IPS-18c (cell line): ENCODE measurements around the gene ATAD2B.

Experiments used
- H3K4me3 ChIP-seq: 2 replicates; pipeline ENCODE4 v1.7.0; 2013; ENCODE audit warnings: low read depth, mild to moderate bottlenecking, low read length, moderate library complexity; ENCODE audit not compliant: insufficient read depth
- H3K9me3 ChIP-seq: one replicate; pipeline ENCODE4 v1.6.1; 2013; ENCODE audit warnings: mild to moderate bottlenecking, low read length, moderate library complexity; ENCODE audit not compliant: control insufficient read depth, insufficient read depth

Gene ATAD2B

DNA sequence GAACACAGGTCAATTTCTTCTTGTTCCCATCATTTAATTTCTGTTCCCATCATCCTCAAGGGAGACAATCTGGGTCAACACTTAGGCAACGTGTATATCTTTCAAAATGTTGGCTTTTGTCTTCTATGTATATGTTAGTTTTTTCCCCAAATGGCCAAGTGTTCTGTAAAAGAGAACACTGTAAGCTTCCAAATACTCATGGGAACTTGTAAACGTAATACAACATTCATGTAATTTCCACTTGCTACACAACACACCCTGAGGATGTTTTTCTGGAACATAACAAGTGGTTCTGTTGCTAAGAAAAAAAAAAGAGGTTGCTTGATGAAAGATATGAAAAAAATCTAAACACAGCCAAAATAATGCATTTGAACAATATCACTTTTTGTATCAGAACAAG is 149.1 kb downstream of the ATAD2B start:
- Histone ChIP-seq H3K4me3 (no peak overlapping the region), H3K9me3 (no peaks in the 10 kb centered on the region)

DNA sequence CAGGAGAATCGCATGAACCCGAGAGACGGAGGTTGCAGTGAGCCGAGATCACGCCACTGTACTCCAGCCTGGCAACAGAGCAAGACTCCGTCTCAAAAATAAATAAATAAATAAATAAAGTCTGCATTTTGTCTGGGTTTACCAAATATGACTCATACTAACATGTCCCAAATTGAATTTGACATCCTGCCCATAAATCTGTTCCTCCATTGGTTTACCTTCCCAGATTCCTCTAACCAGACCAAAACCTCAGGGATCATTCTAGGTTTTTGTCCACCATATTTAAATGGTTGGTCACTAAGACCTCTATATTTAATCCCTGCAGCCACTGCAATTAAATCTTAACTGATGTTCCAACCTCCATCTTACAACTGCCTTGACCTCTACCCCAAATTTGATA is 150.9 kb downstream of the ATAD2B start:
- H3K9me3 ChIP-seq, result no peaks in the 10 kb centered on the region

DNA sequence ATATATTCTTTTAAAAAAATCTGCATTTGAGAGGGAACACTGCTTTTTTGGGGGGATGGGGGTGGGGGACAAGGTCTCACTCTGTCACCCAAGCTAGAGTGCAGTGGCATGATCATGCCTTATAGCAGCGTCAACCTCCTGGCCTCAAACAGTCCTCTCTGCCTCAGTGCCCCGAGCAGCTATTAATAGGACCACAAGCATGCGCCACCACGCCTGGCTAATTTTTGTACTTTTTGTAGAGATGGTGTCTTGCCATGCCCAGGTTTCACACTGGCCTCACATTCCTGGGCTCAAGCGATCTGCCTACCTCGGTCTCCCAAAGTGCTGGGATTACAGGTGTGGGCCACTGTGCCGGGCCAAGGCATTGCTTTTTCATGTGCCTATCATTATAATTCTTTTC is 154.2 kb downstream of the ATAD2B start:
- no peak overlapping the region for H3K4me3 ChIP-seq

More for the DNA sequence above, 150.9 kb downstream of the ATAD2B start:
- H3K4me3 ChIP-seq, result no peak overlapping the region

DNA sequence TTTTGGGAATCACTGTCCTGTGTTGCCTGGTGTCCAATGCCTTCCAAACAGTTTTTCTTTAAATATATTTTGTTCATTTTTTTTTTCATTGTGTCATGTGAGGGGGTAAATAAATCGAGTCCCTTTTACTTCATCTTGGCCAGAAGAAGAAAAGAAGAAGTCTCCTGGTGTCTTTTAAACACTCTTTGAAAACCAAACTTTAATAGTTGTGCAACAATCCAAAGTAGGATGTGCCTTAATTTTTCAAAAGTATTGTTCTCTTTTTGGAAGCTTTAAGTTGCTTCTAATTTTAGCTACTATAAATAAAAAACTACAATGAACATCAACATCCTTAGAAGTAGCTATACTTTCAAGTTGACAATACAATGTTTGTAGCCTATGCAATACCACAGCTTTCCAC is 154.9 kb downstream of the ATAD2B start:
- H3K4me3 ChIP-seq, result no peak overlapping the region
- H3K9me3 ChIP-seq, result no peaks in the 10 kb centered on the region

More for the DNA sequence above, 154.2 kb downstream of the ATAD2B start:
- no peaks in the 10 kb centered on the region for H3K9me3 ChIP-seq

DNA sequence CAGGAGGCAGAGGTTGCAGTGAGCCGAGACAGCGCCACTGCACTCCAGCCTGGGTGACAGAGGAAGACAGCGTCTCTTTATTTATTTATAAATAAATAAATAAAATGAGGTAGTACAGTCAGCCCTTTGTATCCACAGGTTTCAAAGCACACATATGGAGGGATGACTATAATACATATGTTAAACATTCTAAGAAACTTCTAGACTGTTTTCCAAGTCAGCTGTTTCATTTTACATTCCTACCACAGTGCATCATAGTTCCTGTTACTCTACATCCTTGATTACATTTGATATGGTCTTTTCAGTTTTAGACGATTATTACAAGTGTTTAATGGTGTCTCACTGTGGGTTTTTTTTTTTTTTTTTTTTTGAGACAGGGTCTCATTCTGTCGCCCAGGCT is 157.6 kb downstream of the ATAD2B start:
- no peak overlapping the region for H3K4me3 ChIP-seq
- peaks cover 3% of the 10 kb centered on the region for H3K9me3 ChIP-seq

DNA sequence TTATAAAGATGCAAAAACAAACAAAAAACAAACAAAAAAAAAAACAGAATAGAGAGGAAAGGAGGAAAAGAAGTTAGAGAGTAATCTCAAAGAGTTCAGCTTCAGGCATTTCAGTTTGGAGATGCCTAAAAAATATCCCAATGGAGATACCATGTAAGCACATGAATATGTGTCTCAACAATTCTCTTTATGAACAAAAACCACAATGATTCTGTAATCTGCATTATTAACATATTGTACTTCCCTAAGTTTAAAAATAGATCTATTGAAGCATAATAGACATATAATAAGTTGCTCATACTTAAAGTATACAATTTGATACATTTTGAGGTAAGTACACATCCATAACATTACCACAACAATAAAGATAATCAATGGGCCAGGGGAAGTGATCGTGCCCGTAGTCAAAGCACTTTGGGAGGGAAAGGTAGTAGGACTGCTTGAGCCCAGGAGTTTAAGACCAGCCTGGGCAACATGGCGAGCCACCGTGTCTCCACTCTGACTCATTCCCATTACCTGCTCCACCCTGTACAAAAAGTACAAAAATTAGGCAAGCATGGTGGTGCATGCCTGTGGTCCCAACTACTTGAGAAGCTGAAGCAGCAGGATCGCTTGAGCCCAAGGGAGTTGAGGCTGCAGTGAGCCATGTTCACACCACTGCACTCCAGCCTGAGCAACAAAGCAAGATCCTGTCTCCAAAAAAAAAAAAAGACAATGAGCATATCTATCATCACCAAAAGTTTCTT is 158.9 kb downstream of the ATAD2B start:
- H3K9me3 ChIP-seq, result peaks cover 3% of the 10 kb centered on the region
- H3K4me3 ChIP-seq, result no peak overlapping the region

DNA sequence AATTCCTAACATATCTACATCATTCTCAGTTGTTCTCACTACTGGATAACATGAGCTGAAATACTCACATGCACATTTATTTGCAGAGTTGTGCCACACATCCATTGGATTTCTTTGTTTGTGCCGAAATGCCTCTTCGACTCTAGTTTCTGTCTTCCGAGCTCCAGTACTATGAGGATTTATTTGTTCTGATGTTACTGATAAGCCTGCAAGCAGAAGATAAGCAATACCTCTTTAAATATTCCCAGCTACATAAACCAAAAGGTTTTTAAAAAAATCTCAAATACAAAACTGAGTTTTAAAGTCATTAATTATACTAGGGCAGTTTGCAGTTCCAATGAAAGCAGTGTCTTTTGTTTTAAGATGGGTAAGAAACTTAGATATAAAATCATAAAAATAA is 164.8 kb downstream of the ATAD2B start:
- H3K9me3 ChIP-seq, result peaks cover 3% of the 10 kb centered on the region
- H3K4me3 ChIP-seq, result no peak overlapping the region

DNA sequence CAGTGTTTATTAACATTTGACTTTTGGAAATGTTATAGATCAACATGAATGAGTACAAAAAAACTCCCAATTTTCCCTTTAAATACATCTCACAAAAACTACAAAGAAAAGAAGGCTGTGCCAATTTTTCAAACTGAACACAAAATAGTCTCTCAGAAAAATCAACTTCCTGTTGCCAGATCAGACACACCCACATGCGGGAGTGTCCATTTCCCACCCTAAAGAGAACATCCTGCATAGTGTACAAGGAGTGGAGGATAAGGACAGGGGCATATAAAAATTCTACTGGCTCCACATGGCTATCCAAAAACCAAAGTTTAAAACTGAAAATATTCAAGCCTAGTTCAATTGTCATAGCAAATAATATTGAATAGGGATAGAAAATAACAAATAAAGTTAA is 165.3 kb downstream of the ATAD2B start:
- Histone ChIP-seq H3K4me3 (no peak overlapping the region), H3K9me3 (peaks cover 3% of the 10 kb centered on the region)

DNA sequence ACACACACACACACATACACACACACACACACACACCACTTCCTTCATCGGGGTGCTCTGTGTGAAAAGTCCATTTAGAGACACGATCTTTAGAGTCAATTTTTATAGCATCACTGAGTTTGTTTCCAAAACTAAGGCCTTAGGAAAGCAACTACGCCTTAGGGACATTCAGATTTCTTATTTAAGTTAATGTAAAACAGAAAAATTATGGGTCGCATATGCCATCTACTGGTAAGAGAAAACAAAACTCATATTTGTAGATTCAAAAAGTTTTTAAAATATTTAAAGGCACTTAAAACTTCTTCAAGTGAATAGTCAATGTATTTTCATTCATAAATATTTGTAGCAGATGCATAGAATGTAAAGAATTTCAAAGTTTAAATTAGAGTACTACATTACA is 166.2 kb downstream of the ATAD2B start:
- Histone ChIP-seq H3K9me3 (no peaks in the 10 kb centered on the region), H3K4me3 (no peak overlapping the region)

DNA sequence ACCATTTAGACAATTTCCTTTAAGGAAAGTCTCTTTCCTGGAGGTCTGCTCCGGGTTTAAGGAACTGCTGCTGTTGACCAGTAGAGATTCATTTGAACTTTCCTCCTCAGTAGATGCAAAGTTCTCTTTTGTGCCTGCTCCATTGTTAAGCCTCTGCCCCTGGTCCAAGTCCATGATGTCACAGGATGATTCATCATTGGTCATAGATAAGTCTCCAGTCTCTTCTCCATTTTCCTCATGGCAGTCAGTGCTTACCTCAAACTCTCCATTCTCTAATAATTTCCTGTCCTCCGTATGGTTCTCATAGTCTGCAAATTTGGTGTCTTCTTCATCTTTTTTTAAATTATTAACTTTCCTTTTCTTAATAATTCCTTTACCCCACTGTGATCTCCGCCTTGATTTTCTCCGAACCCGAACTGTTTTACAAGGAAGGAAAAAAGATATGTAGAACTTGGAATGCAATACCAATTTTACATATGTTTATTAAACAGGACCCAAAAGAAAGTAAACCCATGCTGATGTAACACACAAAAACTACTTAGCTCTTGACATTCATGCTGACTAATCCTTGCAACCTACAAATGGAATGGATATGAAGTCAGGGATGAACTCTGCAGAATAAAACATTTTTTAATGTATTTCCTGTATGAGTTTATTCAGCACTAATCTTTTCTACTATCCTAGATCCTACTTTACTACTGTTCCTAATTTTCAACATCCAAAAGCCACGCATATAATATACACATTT is 169.1 kb downstream of the ATAD2B start:
- Histone ChIP-seq H3K4me3 (no peak overlapping the region), H3K9me3 (no peaks in the 10 kb centered on the region)

DNA sequence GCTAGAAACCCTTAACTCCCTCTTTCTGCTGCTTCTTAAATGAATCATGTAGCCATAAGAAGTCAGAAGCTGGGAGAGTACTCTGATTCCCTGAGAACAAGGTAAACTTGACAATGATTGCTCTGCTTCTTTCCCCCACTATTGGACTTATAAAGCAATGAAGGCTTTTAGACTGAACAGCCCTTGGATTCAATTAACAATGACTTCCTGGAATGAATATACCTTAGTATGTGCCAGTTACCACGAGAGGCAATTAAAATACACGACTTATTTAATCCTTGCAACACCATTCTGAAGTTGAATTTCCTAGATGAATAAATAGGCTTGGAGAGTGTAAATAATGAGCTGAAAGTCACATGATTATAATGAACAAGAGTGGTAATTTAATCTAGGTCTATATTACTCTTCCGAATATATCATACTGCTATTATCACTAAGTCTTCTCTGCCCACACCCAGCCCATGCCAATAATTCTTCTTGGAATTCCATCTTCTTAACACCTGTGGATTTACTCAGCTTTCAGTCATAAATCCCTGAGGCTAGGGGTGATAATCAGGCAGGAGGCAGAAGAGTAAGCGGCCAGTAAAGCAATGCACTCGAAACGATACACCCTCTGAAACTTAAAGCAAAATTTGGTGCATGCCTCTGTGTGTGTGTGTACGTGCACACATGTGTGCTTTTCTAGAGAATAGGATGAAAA is 170.2 kb downstream of the ATAD2B start:
- H3K4me3 ChIP-seq, result no peak overlapping the region
- H3K9me3 ChIP-seq, result no peaks in the 10 kb centered on the region

DNA sequence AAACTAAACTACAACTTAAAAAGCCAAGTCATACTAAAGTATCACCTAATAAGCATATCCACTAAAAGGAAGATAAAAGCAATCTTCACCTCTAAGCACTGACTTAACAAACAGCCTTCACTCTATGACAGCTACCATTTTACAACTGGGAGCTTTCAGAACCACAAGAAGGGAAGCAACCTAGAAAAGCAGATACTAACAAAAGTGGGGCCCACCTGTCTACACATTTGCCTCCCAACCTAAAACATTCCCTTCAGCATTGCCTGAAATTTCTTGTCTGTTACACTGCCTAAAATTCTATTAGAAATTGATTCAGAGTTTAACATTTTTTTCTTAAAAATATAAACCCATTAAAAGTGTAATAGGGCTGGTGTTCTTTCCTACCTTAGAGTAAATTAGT is 172.0 kb downstream of the ATAD2B start:
- no peak overlapping the region for H3K4me3 ChIP-seq
- H3K9me3 ChIP-seq, result no peaks in the 10 kb centered on the region

DNA sequence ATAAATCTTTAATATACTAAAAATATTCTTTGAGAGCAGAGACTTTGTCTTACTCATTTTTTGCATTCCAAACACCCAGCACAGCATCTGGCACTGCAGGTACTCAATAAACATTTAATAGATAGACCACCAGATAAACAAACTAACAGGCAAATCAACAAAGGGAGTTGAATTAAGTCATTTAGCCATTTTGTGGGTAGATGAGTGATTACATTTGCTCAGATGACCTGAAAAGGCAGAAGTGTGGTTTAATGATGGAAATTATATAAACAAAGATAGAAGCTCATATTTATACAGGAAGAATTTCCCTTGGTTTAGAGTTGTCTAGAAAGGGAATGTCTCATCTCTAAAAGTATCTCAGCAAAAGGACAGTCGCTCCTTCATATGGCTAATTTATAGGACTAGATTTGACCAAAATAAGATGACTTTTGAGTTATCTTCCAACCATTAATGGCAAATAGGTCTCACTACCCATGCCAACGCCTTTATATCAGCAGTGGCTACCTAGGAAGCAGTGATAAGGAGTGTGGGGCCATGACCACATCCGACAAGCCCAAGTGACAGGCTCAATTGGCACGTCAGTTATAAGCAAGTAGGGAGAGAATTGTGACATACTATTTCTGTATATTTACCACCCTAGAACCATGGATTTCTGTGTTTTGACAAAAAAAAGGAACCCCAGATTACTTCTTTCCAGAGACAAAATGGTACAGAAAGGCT is 173.5 kb downstream of the ATAD2B start:
- Histone ChIP-seq H3K4me3 (no peak overlapping the region), H3K9me3 (no peaks in the 10 kb centered on the region)

DNA sequence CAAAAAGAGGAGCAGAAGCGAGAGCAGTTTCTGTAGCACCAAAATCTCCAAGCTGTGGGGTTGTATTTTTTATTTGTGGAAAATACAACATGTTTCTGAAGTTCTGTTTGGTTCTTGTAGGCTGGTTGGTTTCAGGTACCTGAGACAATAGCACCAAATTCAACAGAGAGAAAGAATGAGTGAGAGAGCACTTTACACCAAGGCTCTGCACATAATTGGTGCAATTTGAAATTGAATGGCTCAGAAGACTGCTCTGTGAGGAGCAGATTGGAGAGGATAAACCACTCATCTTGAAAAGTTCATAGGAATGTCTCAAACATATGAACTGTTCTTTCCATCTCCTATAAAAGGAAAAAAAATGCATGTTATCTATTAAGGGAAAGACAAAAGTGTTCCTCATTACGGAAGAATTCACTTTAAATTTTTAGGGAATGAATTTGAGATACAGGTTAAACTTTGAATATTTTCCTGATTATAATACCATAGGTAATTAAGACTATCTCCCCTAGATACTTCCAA is 175.1 kb downstream of the ATAD2B start:
- H3K4me3 ChIP-seq, result no peak overlapping the region
- no peaks in the 10 kb centered on the region for H3K9me3 ChIP-seq

DNA sequence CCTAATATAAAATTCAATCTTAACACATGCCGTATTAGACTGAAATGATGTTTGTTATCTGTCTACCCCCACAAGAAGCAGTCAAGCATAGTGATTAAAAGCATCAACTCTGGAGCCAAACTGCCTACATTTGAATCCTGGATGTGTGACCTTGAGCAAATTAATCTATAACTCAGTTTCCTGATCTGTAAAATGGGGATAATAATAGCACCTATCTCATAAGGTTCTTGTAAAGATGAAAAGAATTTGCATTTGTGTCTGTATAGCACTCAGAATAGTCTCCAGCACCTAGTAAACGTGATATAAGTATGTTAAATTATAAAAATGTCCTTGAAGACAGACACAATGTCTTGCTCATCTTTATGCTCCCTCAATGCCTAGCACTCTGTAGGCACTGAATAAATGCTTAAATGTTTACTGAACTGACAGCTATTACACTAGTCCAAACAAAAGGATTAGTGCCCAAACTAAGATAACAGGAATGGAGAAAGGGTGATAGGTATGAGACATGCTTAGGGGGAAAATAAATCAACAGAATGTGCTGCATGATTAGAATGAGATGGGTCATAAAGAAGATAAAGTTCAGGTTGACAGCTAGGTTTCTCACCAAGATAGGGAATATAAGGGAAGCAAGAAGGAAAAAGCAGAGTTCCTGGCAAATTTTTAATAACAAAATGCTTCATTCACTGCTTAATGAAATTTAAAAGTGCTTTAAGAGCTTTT is 180.6 kb downstream of the ATAD2B start:
- Histone ChIP-seq H3K9me3 (no peaks in the 10 kb centered on the region), H3K4me3 (no peak overlapping the region)

DNA sequence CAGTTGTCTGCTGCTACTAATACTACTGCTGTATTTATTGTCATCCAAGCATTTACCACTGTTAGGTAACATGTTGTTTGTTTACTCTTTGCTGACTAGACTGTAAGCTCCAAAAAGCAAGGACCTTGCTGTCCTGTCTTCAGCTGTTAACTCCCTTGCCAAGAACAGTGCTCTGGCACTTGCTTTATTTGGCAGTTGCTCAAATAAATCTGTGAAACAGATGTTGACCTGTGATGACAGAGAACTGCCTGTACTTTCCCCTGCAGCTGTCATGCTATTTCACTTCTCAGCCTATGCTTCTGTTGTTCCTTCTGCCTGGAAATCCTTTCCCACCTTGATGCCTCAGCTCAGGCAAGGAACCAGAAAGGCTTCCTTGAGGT is 181.2 kb downstream of the ATAD2B start:
- no peak overlapping the region for H3K4me3 ChIP-seq
- H3K9me3 ChIP-seq, result no peaks in the 10 kb centered on the region
